NCI-H146 treated with DMSO at 0.1 percent for 48 hours (cell line): ENCODE results near the gene HOGA1.
"Not testable (repeated sequence)": the region's sequence is repeated elsewhere in the genome, so short reads cannot be mapped to it uniquely, and the experiment has no call there.

Source experiments
- DNase-seq: peaks from one replicate; lab custom pipeline; 2025; ENCODE audit not compliant: unreplicated experiment; lab: John Stamatoyannopoulos, UW

HOGA1 gene

DNA sequence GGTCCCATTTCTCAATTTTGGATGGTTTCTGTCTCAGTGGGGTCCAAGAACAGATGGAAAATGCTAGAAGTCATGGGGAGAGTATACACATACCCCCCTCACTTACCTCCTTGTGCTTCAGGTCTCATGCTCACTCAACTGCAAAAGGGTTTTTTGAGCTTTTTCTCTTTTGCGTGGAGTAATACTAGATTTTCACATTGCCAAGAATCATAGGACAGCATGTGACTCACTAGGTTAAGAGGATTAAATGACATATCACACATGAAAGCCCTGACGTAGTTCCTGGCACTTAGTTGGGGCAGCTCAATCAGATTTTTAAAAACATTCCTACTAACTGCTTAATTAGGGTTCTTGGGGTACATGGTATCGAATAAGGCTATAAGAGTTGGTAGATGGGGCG is 60.7 kb downstream of the HOGA1 start:
- DNase-seq = no peak

DNA sequence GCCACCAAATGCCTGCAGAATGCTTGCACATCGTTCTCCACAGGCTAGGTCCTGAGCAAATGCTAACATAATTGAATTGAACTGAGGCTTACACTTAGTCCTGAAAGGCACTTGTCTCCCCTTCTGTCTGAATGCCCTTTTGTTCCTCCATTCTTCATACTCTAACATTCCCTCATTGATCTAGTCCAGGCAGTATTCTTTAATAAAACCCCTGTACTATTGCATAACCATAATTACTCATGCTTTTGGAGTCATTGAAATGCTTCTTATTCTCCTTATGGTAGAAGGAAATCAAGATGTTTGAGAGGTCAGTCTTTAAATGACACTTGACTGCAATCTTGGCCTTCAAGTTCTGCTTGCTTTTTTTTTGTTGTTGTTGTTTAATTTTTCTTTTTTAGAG is 63.4 kb downstream of the HOGA1 start:
- DNase-seq = no peak

DNA sequence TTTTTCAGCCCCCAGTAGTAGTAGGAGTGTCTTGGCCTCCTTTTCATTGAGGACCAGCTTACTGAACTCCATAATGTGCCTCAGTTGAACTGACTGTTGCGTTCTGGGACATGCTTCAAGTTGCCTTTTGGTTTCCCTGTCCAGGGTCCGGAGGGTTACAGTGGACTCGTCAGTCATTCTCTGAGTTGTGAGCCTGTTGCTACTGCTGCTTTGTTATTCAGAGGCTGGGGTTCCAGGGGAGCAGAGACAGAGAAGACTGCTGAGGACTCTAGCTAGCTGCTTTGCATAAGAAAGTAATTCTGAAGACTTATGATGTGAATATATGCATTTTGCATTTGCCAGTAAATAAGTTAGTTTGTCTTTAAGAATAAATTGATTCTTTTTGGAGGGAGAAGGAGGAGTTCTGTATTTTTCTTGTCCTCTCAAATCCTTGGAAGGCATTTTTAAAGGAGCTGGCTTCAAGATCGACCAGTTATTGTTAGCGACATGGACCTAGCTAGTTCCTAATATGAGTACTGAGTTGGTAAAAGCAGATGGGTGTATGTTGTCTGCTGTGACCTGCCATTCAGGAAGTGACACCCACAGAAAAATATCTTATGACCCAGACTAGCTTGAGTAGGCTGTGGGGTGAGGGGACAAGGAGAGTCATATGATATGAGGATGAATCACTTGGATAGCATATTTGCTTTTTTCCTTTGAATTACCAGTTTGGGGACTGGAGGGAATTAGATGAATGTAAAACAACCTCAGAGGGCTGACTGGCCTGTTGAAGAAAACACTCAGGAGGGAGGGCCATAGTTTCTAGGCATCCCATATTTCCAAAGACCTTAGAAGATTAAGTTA is 64.6 kb downstream of the HOGA1 start:
- DNase-seq = no peak

DNA sequence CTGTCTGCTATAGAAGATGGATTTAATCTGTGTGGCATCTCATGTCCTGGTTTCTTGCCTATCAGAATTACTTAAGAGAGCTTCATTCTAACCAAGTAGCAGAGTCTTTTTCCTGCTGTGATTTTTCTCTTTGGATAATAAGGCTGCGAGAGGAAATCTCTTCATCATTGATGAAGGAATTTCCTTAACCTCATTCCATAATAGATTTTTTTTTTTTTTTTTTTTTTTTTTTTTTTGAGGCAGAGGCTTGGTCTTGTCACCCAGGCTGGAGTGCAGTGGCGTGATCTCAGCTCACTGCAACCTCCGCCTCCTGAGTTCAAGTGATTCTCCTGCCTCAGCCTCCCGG is 65.2 kb downstream of the HOGA1 start:
- not testable (repeated sequence) for DNase-seq

DNA sequence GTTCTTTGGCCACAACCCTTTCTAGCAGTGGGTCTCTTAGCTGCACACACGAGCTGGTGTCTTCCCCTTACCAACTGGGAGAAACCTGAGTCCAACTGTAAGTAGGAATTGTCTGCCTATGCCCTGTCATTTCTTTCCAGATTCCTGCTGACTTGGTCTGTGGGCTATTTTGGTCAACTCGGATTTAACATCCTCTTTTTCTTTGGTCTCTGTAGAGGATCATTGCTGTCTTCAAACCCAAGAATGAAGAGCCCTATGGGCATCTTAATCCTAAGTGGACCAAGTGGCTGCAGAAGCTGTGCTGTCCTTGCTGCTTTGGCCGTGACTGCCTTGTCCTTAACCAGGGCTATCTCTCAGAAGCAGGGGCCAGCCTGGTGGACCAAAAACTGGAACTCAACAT is 66.5 kb downstream of the HOGA1 start:
- no peak for DNase-seq

DNA sequence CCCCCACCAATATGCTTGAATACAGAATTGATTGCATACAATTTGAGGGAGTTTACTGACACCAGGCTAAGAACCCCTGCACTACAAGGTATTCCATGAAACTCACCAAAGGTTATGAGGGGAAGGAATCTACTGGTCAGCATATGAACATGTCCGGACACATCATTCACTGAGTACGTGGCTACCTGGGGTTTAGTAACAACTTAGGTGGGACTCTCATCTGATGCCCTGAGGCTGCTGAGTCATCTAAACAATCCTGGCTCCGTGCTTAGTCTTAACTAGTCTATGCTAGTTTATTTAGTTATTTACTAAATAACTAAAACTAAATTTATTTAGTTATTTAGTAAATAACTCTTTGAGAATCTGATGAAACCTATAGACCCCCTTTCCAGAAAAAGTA is 67.6 kb downstream of the HOGA1 start:
- DNase-seq = no peak

DNA sequence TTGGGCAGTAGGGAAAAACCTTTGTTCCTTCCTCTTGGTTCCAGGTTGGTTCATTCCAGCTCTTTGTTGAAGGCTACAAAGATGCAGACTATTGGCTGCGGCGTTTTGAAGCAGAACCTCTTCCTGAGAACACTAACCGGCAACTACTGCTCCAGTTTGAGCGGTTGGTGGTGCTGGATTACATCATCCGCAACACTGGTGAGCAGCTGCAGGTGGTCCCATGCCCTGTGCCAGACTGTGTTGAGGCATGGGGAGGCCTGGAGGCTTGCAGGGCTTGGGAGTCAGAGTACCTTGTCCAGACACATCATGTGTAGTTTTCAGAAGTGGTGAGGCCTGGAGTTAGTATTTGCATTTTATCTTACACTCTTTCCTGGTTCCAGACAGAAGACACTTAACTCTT is 72.6 kb downstream of the HOGA1 start:
- DNase-seq = no peak

DNA sequence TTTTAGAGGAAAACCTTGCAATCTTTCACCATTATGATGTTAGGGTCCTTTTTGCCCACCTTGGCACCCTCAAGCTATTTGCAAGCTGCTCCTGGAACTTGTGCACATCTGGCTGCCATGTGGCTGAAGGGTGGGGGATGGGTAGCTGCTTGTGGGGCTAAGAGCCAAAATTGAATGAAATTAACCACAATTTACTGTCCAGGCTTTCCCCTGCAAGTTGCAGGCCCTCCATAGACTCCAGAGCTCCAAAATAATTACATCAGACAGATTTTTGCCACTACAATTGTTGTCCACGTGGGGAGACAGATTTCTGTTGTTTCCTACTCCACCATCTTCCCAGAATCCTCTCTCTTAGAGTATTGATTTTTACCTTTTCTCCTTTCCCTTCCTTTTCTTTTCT is 75.4 kb downstream of the HOGA1 start:
- no peak for DNase-seq
